ENCODE data around the gene ATP13A1.

DNA sequence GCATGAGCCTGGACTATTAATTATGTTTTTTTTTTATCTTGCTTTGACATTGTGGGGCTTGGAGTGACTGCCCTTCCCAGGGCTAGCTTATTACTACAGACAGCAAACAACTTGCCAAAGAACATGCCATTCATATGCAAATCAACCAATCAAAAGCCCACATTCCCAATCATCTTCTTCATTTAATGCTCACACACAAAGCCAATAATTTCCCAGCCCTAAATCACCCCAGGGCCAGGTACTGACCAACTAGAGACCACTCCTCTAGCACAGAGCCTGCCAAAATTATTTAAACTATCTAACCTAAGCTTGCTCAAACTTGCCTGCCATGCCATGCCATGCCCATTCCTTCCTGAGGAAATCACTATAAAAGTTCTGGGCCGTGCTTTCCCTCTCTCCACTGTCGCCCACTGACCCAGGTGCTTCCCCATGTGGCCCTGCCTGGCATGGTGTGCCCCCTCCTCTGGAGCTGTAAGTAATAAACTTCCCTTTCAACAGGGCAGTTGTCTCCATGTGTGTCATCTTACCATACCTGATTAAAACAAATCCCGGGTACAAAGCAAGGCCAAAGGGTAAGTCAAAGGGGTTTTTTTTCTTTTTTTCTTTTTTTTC, 60.7 kb downstream of the ATP13A1 start:
- TF ChIP-seq, protein P1, sequence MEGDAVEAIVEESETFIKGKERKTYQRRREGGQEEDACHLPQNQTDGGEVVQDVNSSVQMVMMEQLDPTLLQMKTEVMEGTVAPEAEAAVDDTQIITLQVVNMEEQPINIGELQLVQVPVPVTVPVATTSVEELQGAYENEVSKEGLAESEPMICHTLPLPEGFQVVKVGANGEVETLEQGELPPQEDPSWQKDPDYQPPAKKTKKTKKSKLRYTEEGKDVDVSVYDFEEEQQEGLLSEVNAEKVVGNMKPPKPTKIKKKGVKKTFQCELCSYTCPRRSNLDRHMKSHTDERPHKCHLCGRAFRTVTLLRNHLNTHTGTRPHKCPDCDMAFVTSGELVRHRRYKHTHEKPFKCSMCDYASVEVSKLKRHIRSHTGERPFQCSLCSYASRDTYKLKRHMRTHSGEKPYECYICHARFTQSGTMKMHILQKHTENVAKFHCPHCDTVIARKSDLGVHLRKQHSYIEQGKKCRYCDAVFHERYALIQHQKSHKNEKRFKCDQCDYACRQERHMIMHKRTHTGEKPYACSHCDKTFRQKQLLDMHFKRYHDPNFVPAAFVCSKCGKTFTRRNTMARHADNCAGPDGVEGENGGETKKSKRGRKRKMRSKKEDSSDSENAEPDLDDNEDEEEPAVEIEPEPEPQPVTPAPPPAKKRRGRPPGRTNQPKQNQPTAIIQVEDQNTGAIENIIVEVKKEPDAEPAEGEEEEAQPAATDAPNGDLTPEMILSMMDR (IDR thresholded peaks at IDR 0.05): no peak
- TF ChIP-seq POLR2A (IDR thresholded peaks at IDR 0.05): no peak
